IPS DF 6.9 (cell line): Measurements from ENCODE around the gene PACSIN1.

ENCODE experiments used
- DNase-seq: peaks from one replicate; pipeline ENCODE4 v3.0.0-alpha.2; 2013; ENCODE audit warnings: low read depth, low spot score
- H3K27ac ChIP-seq: one replicate; pipeline ENCODE4 v1.5.1; 2013; ENCODE audit warnings: low read length, control low read depth
- H3K27me3 ChIP-seq: 2 replicates; pipeline ENCODE4 v1.6.1; 2013; ENCODE audit warnings: mild to moderate bottlenecking, low read length; ENCODE audit not compliant: control insufficient read depth, insufficient read depth
- H3K36me3 ChIP-seq: 2 replicates; pipeline ENCODE4 v1.6.1; 2013; ENCODE audit warnings: low read length; ENCODE audit not compliant: control insufficient read depth, insufficient read depth
- H3K4me1 ChIP-seq: 2 replicates; pipeline ENCODE4 v1.6.1; 2013; ENCODE audit warnings: low read length; ENCODE audit not compliant: control insufficient read depth, insufficient read depth
- H3K4me3 ChIP-seq: 2 replicates; pipeline ENCODE4 v1.5.1; 2013; ENCODE audit warnings: mild to moderate bottlenecking, low read length
- H3K9me3 ChIP-seq: 2 replicates; pipeline ENCODE4 v1.6.1; 2013; ENCODE audit warnings: low read length, inconsistent platforms; ENCODE audit not compliant: control insufficient read depth, insufficient read depth
- WGBS: extraction: QIAGEN DNeasy Blood & Tissue Kit; methylation state at CpG from one replicate; pipeline ENCODE4 v1.1.7; 2013; ENCODE audit warnings: mixed read lengths, missing lambda C conversion rate; ENCODE audit not compliant: insufficient read length, insufficient coverage; 5-methylcytosine and 5-hydroxymethylcytosine counted together

PACSIN1 gene

GRCh38 chr6:34535646-34536045 is 69.8 kb downstream of the PACSIN1 start:
- WGBS: no CpG with 5 or more reads among the region's 11 CpGs

GRCh38 chr6:34536251-34536958 is 70.5 kb downstream of the PACSIN1 start:
- Histone ChIP-seq H3K27ac (no peak overlapping the region), H3K27me3 (no peaks in the 10 kb centered on the region), H3K4me3 (no peak overlapping the region), H3K4me1 (no peaks in the 10 kb centered on the region), H3K36me3 (no peaks in the 10 kb centered on the region; the same call in 1 of the 2 replicates), H3K9me3 (no peaks in the 10 kb centered on the region)
- no CpG with 5 or more reads among the region's 3 CpGs for WGBS
- no peak for DNase-seq

More at GRCh38 chr6:34535646-34536045, 69.8 kb downstream of the PACSIN1 start:
- DNase-seq: no peak
- Histone ChIP-seq H3K27ac (no peak overlapping the region), H3K4me1 (no peaks in the 10 kb centered on the region), H3K4me3 (no peak overlapping the region), H3K9me3 (no peaks in the 10 kb centered on the region), H3K27me3 (no peaks in the 10 kb centered on the region), H3K36me3 (no peaks in the 10 kb centered on the region; the same call in 1 of the 2 replicates)

- no peak for DNase-seq
- H3K27ac ChIP-seq: no peak overlapping the region
- H3K4me1 ChIP-seq: no peaks in the 10 kb centered on the region
- H3K4me3 ChIP-seq: no peak overlapping the region
- WGBS: no CpG with 5 or more reads among the region's 15 CpGs
- H3K27me3 ChIP-seq: no peaks in the 10 kb centered on the region
- H3K9me3 ChIP-seq: no peaks in the 10 kb centered on the region
- H3K36me3 ChIP-seq: no peaks in the 10 kb centered on the region; the same call in 1 of the 2 replicates
Observed at GRCh38 chr6:34536959-34537848, 71.3 kb downstream of the PACSIN1 start.

GRCh38 chr6:34537922-34538550 is 72.2 kb downstream of the PACSIN1 start:
- H3K36me3 ChIP-seq: no peaks in the 10 kb centered on the region; the same call in 1 of the 2 replicates
- H3K4me1 ChIP-seq: no peaks in the 10 kb centered on the region
- H3K27me3 ChIP-seq: no peaks in the 10 kb centered on the region
- H3K27ac ChIP-seq: no peak overlapping the region
- H3K9me3 ChIP-seq: no peaks in the 10 kb centered on the region
- no peak overlapping the region for H3K4me3 ChIP-seq
- WGBS: no CpG with 5 or more reads among the region's 19 CpGs
- DNase-seq: no peak

GRCh38 chr6:34538581-34538980 is 72.7 kb downstream of the PACSIN1 start:
- no peaks in the 10 kb centered on the region; the same call in 1 of the 2 replicates for H3K36me3 ChIP-seq
- no peak overlapping the region for H3K27ac ChIP-seq
- H3K9me3 ChIP-seq: no peaks in the 10 kb centered on the region
- H3K27me3 ChIP-seq: no peaks in the 10 kb centered on the region
- no CpG with 5 or more reads among the region's 6 CpGs for WGBS
- DNase-seq: no peak
- H3K4me1 ChIP-seq: no peaks in the 10 kb centered on the region
- no peak overlapping the region for H3K4me3 ChIP-seq

GRCh38 chr6:34539181-34539580 is 73.3 kb downstream of the PACSIN1 start:
- no CpG with 5 or more reads among the region's 14 CpGs for WGBS
- no peak overlapping the region for H3K27ac ChIP-seq

GRCh38 chr6:34540222-34540621 is 74.3 kb downstream of the PACSIN1 start:
- DNase-seq: no peak
- no CpG with 5 or more reads among the region's 5 CpGs for whole genome bisulfite sequencing
- H3K27ac ChIP-seq: no peak overlapping the region
- no peaks in the 10 kb centered on the region for H3K9me3 ChIP-seq
- H3K36me3 ChIP-seq: no peaks in the 10 kb centered on the region
- no peaks in the 10 kb centered on the region for H3K4me1 ChIP-seq
- H3K27me3 ChIP-seq: no peaks in the 10 kb centered on the region
- H3K4me3 ChIP-seq: no peak overlapping the region

More at GRCh38 chr6:34539181-34539580, 73.3 kb downstream of the PACSIN1 start:
- no peak for DNase-seq
- Histone ChIP-seq H3K4me3 (no peak overlapping the region), H3K27me3 (no peaks in the 10 kb centered on the region), H3K36me3 (no peaks in the 10 kb centered on the region; the same call in 1 of the 2 replicates), H3K4me1 (no peaks in the 10 kb centered on the region), H3K9me3 (no peaks in the 10 kb centered on the region)

- Histone ChIP-seq H3K27me3 (no peaks in the 10 kb centered on the region), H3K36me3 (no peaks in the 10 kb centered on the region), H3K27ac (no peak overlapping the region), H3K4me1 (no peaks in the 10 kb centered on the region), H3K9me3 (no peaks in the 10 kb centered on the region), H3K4me3 (no peak overlapping the region)
- no peak for DNase-seq
- WGBS: no CpG with 5 or more reads among the region's 8 CpGs
Observed at GRCh38 chr6:34540841-34541240, 75.0 kb downstream of the PACSIN1 start.

GRCh38 chr6:34543421-34543820 is 77.5 kb downstream of the PACSIN1 start:
- no CpG with 5 or more reads among the region's 5 CpGs for WGBS
- no peak overlapping the region for H3K4me3 ChIP-seq

GRCh38 chr6:34544052-34544604 is 78.3 kb downstream of the PACSIN1 start:
- Histone ChIP-seq H3K36me3 (no peaks in the 10 kb centered on the region), H3K4me1 (no peaks in the 10 kb centered on the region), H3K4me3 (no peak overlapping the region), H3K27me3 (no peaks in the 10 kb centered on the region), H3K27ac (no peak overlapping the region), H3K9me3 (no peaks in the 10 kb centered on the region)
- WGBS: no CpG with 5 or more reads among the region's 27 CpGs
- DNase-seq: no peak

More at GRCh38 chr6:34543421-34543820, 77.5 kb downstream of the PACSIN1 start:
- no peaks in the 10 kb centered on the region for H3K9me3 ChIP-seq
- H3K4me1 ChIP-seq: no peaks in the 10 kb centered on the region
- no peak for DNase-seq
- no peaks in the 10 kb centered on the region for H3K27me3 ChIP-seq
- no peak overlapping the region for H3K27ac ChIP-seq
- no peaks in the 10 kb centered on the region for H3K36me3 ChIP-seq
